Peyer's patch (tissue), 4 donors: Measurements from ENCODE around the gene TRIP4.

Experiments used
- CTCF ChIP-seq, 6 experiments: fragments of 450-650 bp in 4 of 6; fragments of 200-600 bp in 2 of 6; sonication (generic) in 1 of 6; IDR thresholded peaks; one replicate each; pipeline ENCODE4 v1.5.1; 2017 to 2019; ENCODE audit warnings: antibody characterized with exemption in 6 of 6, mild to moderate bottlenecking in 3 of 6, moderate library complexity in 1 of 6
- POLR2A ChIP-seq, 2 donors: fragments of 450-650 bp; IDR thresholded peaks; one replicate each; pipeline ENCODE4 v1.5.1; 2017; ENCODE audit warnings: antibody characterized with exemption in 2 of 2, mild to moderate bottlenecking in 2 of 2, moderate library complexity in 2 of 2

GRCh38 chr15:64355944-64356709, 31.5 kb upstream of the TRIP4 start, which contains the start of gene CSNK1G1:
- TF ChIP-seq CTCF (IDR thresholded peaks at IDR 0.05), result peak in 4 of 6 experiments; percentile 10 to 54 (median 45)
- TF ChIP-seq POLR2A (IDR thresholded peaks at IDR 0.05), result peak in 1 of 2 donors; percentile 12
